Bronchial epithelial cell (primary cell): ENCODE results near the gene KRTCAP2. TPM values are rescaled to one million over a fixed set of nuclear protein-coding genes. Genes with fewer than 3 reads are reported as not detected.

Experiments
- DNase-seq: peaks from one replicate; pipeline ENCODE4 v3.0.0-alpha.2; 2010; ENCODE audit warnings: low read depth
- FAIRE-seq: peaks from 2 replicates; lab custom pipeline; 2011; peaks lifted over from hg19 to GRCh38; lab: Jason Lieb, UNC
- H3K27me3 ChIP-seq: 2 replicates; pipeline ENCODE4 v1.5.1; 2011; ENCODE audit warnings: low read length; ENCODE audit not compliant: control insufficient read depth, insufficient read depth
- H3K36me3 ChIP-seq: 2 replicates; pipeline ENCODE4 v1.5.1; 2011; ENCODE audit warnings: low read length; ENCODE audit not compliant: control insufficient read depth, insufficient read depth
- H3K4me3 ChIP-seq: 2 replicates; pipeline ENCODE4 v1.5.1; 2011; ENCODE audit warnings: mild to moderate bottlenecking, low read depth, low read length, control low read depth
- total RNA-seq: library from RNA; depleted of rRNA; stranded (reverse); fragments of >200 nt; gene quantifications from 2 replicates; pipeline ENCODE4 v1.2.1, GENCODE V29; 2014
- TF ChIP-seq, protein P1 (sequence below): IDR thresholded peaks from 2 replicates; pipeline ENCODE4 v1.5.1; 2011; ENCODE audit warnings: mild to moderate bottlenecking, moderate library complexity, low read length, control low read depth, inconsistent platforms; ENCODE audit not compliant: insufficient read depth, severe bottlenecking

The KRTCAP2 gene
- total RNA-seq, 1 donor from 2014 or later: 76.3 TPM

DNA sequence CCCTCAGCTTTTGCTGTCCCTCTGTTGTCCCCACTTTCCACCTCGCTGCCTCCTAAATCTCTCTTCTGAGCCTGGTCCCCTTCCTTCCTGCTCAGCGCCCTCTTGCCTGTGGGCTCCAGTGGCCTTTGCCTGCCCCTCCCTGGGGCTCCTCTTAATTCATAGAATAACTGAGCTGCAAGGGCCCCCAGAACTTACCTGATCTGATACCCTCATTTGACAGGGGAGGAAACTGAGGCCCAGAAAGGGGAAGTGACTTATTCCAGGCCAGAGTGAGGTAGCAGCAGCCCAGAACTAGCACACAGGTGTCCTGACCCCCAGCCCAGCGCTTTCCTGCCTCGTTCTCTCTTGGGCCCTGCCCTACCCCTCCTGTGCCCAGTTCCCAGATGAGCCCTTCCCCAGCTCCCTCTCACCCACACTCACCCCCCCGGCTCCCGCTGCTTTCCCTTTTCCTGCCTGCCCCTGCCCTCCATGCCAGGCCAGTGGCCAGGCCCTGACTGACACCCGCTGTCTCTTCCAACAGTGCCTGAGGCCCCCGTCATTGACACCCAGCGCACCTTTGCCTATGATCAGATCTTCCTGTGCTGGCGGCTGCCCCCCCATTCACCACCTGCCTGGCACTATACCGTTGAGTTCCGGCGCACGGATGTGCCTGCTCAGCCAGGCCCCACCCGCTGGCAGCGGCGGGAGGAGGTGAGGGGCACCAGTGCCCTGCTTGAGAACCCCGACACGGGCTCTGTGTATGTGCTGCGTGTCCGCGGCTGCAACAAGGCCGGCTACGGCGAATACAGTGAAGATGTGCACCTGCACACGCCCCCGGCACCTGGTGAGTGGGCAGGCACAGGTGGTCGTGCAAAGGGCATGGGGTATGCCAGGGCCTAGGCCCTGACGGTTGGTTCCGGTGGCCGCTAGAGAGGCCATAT is 6.3 kb upstream of the KRTCAP2 start:
- TF ChIP-seq, protein P1, sequence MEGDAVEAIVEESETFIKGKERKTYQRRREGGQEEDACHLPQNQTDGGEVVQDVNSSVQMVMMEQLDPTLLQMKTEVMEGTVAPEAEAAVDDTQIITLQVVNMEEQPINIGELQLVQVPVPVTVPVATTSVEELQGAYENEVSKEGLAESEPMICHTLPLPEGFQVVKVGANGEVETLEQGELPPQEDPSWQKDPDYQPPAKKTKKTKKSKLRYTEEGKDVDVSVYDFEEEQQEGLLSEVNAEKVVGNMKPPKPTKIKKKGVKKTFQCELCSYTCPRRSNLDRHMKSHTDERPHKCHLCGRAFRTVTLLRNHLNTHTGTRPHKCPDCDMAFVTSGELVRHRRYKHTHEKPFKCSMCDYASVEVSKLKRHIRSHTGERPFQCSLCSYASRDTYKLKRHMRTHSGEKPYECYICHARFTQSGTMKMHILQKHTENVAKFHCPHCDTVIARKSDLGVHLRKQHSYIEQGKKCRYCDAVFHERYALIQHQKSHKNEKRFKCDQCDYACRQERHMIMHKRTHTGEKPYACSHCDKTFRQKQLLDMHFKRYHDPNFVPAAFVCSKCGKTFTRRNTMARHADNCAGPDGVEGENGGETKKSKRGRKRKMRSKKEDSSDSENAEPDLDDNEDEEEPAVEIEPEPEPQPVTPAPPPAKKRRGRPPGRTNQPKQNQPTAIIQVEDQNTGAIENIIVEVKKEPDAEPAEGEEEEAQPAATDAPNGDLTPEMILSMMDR: no peak
- DNase-seq (no peak), FAIRE-seq (no peak)
- Histone ChIP-seq H3K36me3 (no peaks in the 10 kb centered on the region), H3K4me3 (no peak overlapping the region), H3K27me3 (no peaks in the 10 kb centered on the region)

DNA sequence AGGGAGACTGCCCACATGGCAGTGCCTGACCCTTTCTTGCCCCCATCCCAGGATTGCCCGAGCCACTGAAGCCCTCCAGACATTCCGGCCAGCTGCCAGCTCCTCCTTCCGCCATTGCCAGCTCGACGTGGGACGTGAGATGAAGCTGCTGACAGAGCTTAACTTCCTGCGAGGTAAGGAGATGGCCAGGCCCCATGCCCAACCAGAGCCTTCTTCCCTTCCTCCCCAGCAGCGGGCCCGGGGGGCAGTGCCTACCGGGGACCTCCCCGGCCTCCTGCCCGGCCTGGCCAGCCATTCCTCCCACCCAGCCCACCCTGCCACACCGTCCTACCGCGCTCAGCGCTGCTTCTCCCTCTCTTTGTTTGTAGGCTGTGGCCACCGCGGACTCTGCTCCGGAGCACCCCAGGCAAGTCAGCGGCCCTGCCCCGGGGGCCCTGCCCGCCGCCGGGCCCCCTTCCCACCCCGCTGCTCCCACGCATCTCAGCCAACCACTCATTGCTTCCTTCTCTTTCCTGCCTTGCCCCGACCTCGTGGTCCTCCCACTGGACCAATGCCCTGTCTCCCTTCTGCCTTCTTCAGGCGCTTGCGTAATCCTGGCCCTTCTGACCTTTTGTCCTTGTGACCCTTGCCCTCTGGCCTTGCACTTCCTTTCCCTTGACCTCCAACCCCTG is 5.5 kb upstream of the KRTCAP2 start:
- TF ChIP-seq, protein P1: no peak
- Histone ChIP-seq H3K36me3 (no peaks in the 10 kb centered on the region), H3K4me3 (no peak overlapping the region), H3K27me3 (no peaks in the 10 kb centered on the region)
- FAIRE-seq (no peak), DNase-seq (no peak)

DNA sequence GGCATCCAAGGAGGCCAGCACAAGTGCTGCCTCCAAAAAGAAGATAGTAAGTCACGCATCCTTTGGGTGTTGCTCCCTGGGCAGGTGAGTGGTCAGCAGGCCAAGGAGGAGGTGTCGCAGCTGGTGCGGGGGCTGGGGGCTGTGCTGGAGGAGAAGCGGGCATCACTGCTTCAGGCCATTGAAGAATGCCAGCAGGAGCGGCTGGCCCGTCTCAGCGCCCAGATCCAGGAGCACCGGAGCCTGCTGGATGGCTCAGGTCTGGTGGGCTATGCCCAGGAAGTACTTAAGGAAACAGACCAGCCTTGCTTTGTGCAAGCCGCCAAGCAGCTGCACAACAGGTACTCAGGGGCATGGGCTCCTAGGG is 4.8 kb upstream of the KRTCAP2 start:
- TF ChIP-seq, protein P1: no peak
- no peaks in the 10 kb centered on the region for H3K36me3 ChIP-seq
- FAIRE-seq: no peak
- H3K4me3 ChIP-seq: no peak overlapping the region
- H3K27me3 ChIP-seq: no peaks in the 10 kb centered on the region
- DNase-seq: no peak

DNA sequence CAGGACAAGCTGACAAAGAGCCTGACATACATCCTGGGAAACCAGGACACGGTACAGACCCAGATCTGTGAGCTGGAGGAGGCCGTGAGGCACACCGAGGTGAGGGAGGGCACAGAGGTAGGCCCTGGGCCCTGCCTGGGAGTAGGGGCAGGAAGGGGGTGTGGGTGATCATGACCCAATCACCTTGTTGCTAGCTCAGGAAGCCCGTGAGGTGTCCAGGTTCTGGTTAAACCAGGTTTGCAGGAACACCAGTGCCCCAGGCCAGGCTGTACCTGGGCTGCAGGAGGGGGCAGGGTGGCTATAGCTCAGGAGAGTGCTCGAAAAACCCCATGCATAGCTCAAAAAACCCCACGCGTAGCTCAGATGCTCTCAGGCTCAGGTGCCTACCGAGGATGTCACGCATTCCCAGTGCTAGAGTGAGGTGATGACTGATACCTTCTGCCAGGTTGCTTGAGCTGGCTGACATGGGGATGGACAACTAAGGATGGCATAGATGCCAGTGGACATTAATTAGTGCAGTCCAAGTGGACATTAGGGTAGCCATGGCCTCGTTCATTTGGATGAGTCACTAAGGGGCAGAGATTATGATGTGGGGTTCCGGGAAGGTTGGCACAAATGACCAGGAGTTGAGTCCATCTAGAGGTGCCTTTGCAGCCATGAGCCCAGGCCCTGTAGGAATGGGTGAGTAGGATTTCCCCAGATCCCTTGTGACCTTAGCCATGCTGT is 4.3 kb upstream of the KRTCAP2 start:
- H3K27me3 ChIP-seq: no peaks in the 10 kb centered on the region
- DNase-seq (peak; percentile 38), FAIRE-seq (no peak)
- TF ChIP-seq, protein P1: no peak
- H3K4me3 ChIP-seq: no peak overlapping the region
- H3K36me3 ChIP-seq: no peaks in the 10 kb centered on the region

DNA sequence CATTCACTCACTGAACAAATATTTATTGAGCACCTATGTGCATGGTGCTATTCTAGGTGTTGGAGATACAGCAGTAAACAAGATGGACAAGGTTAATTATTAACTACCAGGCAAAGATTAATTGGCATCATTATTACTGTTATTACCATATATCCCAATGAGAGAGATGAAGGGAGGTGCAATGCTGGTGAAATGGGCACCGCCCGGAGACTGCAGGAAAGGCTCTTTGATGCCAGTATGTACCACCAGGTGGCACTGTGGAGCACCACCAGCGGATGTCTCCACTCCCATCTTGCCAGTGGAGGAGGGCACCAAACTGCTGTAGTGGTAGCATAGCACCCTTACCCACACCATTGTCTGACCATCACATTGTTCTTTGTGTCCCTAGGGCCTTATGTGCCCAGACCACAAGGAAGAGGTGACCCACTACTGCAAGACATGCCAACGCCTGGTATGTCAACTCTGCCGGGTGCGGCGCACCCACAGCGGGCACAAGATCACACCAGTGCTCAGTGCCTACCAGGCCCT is 3.5 kb upstream of the KRTCAP2 start:
- TF ChIP-seq, protein P1: peak; percentile 94
- H3K27me3 ChIP-seq: no peaks in the 10 kb centered on the region
- DNase-seq (peak; percentile 66), FAIRE-seq (peak; percentile 23)
- no peaks in the 10 kb centered on the region for H3K36me3 ChIP-seq
- no peak overlapping the region for H3K4me3 ChIP-seq
